K562 (cell line): ENCODE results near the gene FBXO36. TPM values are rescaled to one million over a fixed set of nuclear protein-coding genes. Genes with fewer than 3 reads are reported as not detected.
A peak's percentile ranks its signal among the peaks of the same experiment; 100 is the strongest.

ENCODE experiments used
- ATAC-seq: fragments of 200-7000 bp; cut with Tn5 transposase; 3 replicates; pipeline ENCODE4 v1.9.1; 2020; ENCODE audit warnings: moderate library complexity
- BruUV-seq: library from RNA; stranded (reverse); fragments of 400-500 nt; replicated peaks from 2 replicates; lab custom pipeline; 2021; lab: Mats Ljungman, UMichigan
- CTCF ChIA-PET: fragments of 300-600 bp; formaldehyde crosslinking; extraction: SDS; loops from one replicate; lab custom pipeline; 2021; ENCODE audit warnings: low intra/inter-chr PET ratio; lab: Yijun Ruan, JAX
- POLR2A ChIA-PET: fragments of 300-600, 350-650 bp; sonication (Branson Sonifier 250); formaldehyde crosslinking; extraction: SDS; loops from one replicate; lab custom pipeline; 2021; ENCODE audit warnings: antibody characterized with exemption, inconsistent platforms; lab: Yijun Ruan, JAX
- DNase-seq, 4 experiments: peaks; one replicate each; pipeline versions ENCODE4 v3.0.0 to v3.0.0-alpha.2; 2011 to 2018; ENCODE audit warnings: low spot score in 3 of 4, mixed read lengths in 3 of 4; ENCODE audit errors: extremely low read depth in 1 of 4
- FAIRE-seq: peaks from 2 replicates; lab custom pipeline; 2011; peaks lifted over from hg19 to GRCh38; lab: Jason Lieb, UNC
- H2AFZ ChIP-seq: 2 replicates; pipeline ENCODE4 v1.6.0; 2011; ENCODE audit warnings: low read depth, low read length, control low read depth, inconsistent platforms
- H3K27ac ChIP-seq: fragments of 200-600 bp; 3 replicates; pipeline ENCODE4 v1.8.0; 2011; ENCODE audit warnings: low read depth, mild to moderate bottlenecking, control low read depth, inconsistent platforms, low read length, moderate library complexity, mixed read lengths; ENCODE audit errors: extremely low read depth
- H3K27me3 ChIP-seq, 2 experiments: fragments of 300-600 bp in 1 of 2; 2 replicates in 1 of 2; 3 replicates in 1 of 2; pipeline versions ENCODE4 v1.6.0 to v1.8.0; 2011; ENCODE audit warnings: inconsistent platforms in 2 of 2, low read length in 2 of 2, mild to moderate bottlenecking in 1 of 2, mixed read lengths in 1 of 2, moderate library complexity in 1 of 2; ENCODE audit not compliant: control insufficient read depth in 2 of 2, insufficient read depth in 2 of 2
- H3K36me3 ChIP-seq: fragments of 300-600 bp; 3 replicates; pipeline ENCODE4 v1.8.0; 2011; ENCODE audit warnings: mild to moderate bottlenecking, low read length, inconsistent platforms; ENCODE audit not compliant: control insufficient read depth, insufficient read depth
- H3K4me1 ChIP-seq, 2 experiments: fragments of 200-600 bp in 1 of 2; replicated peaks in 1 of 2; 2 replicates in 1 of 2; 3 replicates in 1 of 2; pipeline versions ENCODE4 v1.5.1 to v1.8.0; 2011; ENCODE audit warnings: inconsistent platforms in 2 of 2, low read length in 2 of 2, mild to moderate bottlenecking in 1 of 2, mixed read lengths in 1 of 2, moderate library complexity in 1 of 2; ENCODE audit not compliant: control insufficient read depth in 2 of 2, insufficient read depth in 2 of 2
- H3K4me2 ChIP-seq: 2 replicates; pipeline ENCODE4 v1.6.1; 2011; ENCODE audit warnings: low read length, control low read depth, inconsistent platforms, mixed read lengths; ENCODE audit not compliant: insufficient read depth
- H3K4me3 ChIP-seq: fragments of 200-600 bp; sonication (generic), shearing (Covaris generic); 2 replicates; pipeline ENCODE4 v1.5.1; 2016; ENCODE audit warnings: control low read depth, inconsistent platforms
- H3K79me2 ChIP-seq: fragments of 200-600 bp; 3 replicates; pipeline ENCODE4 v1.8.0; 2011; ENCODE audit warnings: low read length, inconsistent platforms; ENCODE audit not compliant: control insufficient read depth, insufficient read depth
- H3K9ac ChIP-seq, 2 experiments: 2 replicates each; pipeline versions ENCODE4 v1.6.0 to v1.6.1; 2011; ENCODE audit warnings: low read depth in 2 of 2, low read length in 2 of 2, control low read depth in 1 of 2, inconsistent platforms in 1 of 2, mild to moderate bottlenecking in 1 of 2, mixed read lengths in 1 of 2; ENCODE audit not compliant: insufficient read depth in 1 of 2
- H3K9me1 ChIP-seq: one replicate; pipeline ENCODE4 v1.6.0; 2011; ENCODE audit warnings: inconsistent platforms, mild to moderate bottlenecking, low read length, moderate library complexity; ENCODE audit not compliant: control insufficient read depth, insufficient read depth
- H3K9me3 ChIP-seq: replicated peaks from 2 replicates; pipeline ENCODE4 v1.5.1; 2011; ENCODE audit warnings: low read depth, low read length, inconsistent platforms; ENCODE audit not compliant: control insufficient read depth, insufficient read depth
- H4K20me1 ChIP-seq: replicated peaks from 2 replicates; pipeline ENCODE4 v1.6.1; 2011; ENCODE audit warnings: low read length, inconsistent platforms, mixed read lengths; ENCODE audit not compliant: control insufficient read depth, insufficient read depth
- CBFA2T3 ChIP-seq: fragments of 450-650 bp; IDR thresholded peaks from 2 replicates; pipeline ENCODE4 v1.6.1; 2017
- DACH1 ChIP-seq: fragments of 450-650 bp; IDR thresholded peaks from 2 replicates; pipeline ENCODE4 v1.6.1; 2018; ENCODE audit not compliant: partially characterized antibody
- E2F6 ChIP-seq, 2 experiments: IDR thresholded peaks; 2 replicates each; pipeline ENCODE4 v1.6.1; 2011; ENCODE audit warnings: borderline replicate concordance in 1 of 2, control low read depth in 1 of 2, low read depth in 1 of 2, low read length in 1 of 2, mild to moderate bottlenecking in 1 of 2, mixed read lengths in 1 of 2, moderate library complexity in 1 of 2; ENCODE audit not compliant: insufficient read depth in 1 of 2, insufficient read length in 1 of 2, poor library complexity in 1 of 2, severe bottlenecking in 1 of 2; ENCODE audit errors: extremely low read depth in 1 of 2
- EP300 ChIP-seq: IDR thresholded peaks from 2 replicates; pipeline ENCODE4 v1.6.1; 2012; ENCODE audit warnings: low read length, improper control_type of control experiment
- FOSL1 ChIP-seq: fragments of 200-800 bp; sonication (Bioruptor generic); conservative IDR thresholded peaks from 2 replicates; pipeline ENCODE4 v1.6.1; 2016; ENCODE audit warnings: missing genetic modification characterization, missing compliant biosample characterization
- HES1 ChIP-seq: fragments of 450-650 bp; IDR thresholded peaks from 2 replicates; pipeline ENCODE4 v1.6.1; 2016; ENCODE audit warnings: low read depth, mild to moderate bottlenecking, moderate library complexity
- JUND ChIP-seq, 2 experiments: IDR thresholded peaks; 2 replicates in 1 of 2; 3 replicates in 1 of 2; pipeline ENCODE4 v1.6.1; 2011; ENCODE audit warnings: borderline replicate concordance in 2 of 2, low read depth in 2 of 2, low read length in 2 of 2, improper control_type of control experiment in 1 of 2, missing biosample characterization in 1 of 2, missing genetic modification characterization in 1 of 2, missing genetic modification reagents in 1 of 2
- KDM1A ChIP-seq, 2 experiments: fragments of 450-650 bp; IDR thresholded peaks; 2 replicates each; pipeline ENCODE4 v1.6.1; 2016; ENCODE audit warnings: mild to moderate bottlenecking in 2 of 2
- PRDM10 ChIP-seq: fragments of 450-650 bp; IDR thresholded peaks from 2 replicates; pipeline ENCODE4 v1.6.1; 2018; ENCODE audit not compliant: partially characterized antibody
- RCOR1 ChIP-seq, 2 experiments: IDR thresholded peaks; 2 replicates each; pipeline ENCODE4 v1.6.1; 2012; ENCODE audit warnings: low read depth in 2 of 2, low read length in 2 of 2, borderline replicate concordance in 1 of 2, improper control_type of control experiment in 1 of 2
- SLC30A9 ChIP-seq: fragments of 250-450 bp; sonication (Bioruptor Pico); IDR thresholded peaks from 2 replicates; pipeline ENCODE4 v1.8.0; 2022; ENCODE audit warnings: mild to moderate bottlenecking, moderate library complexity
- TFAP4 ChIP-seq: sonication (generic); formaldehyde crosslinking; IDR thresholded peaks from 2 replicates; pipeline ENCODE4 v1.8.0; 2022; ENCODE audit warnings: missing genetic modification reagents, mild to moderate bottlenecking, moderate library complexity, borderline replicate concordance
- ZNF224 ChIP-seq: sonication (generic); formaldehyde crosslinking; IDR thresholded peaks from 2 replicates; pipeline ENCODE4 v1.8.0; 2022; ENCODE audit warnings: mild to moderate bottlenecking, missing genetic modification reagents
- WGBS: fragments of 100-300 bp; shearing (Covaris generic); methylation state at CpG from one replicate; pipeline ENCODE4 v1.1.6; 2016; ENCODE audit warnings: low coverage, mixed read lengths; ENCODE audit not compliant: insufficient coverage; ENCODE audit errors: missing lambda C conversion rate; 5-methylcytosine and 5-hydroxymethylcytosine counted together
- in situ Hi-C: fragments of 300-500 bp; cut with MboI; formaldehyde crosslinking; loops from 4 replicates; pipeline ENCODE4 v1.15.0; 2018; ENCODE audit warnings: inconsistent platforms, mixed read lengths
- intact Hi-C: fragments of 100-400 bp; cut with micrococcal nuclease; formaldehyde crosslinking; loops from 2 replicates; pipeline ENCODE4 v1.14.2; 2022
- polyA plus RNA-seq, 8 experiments: library from polyadenylated mRNA; depleted of rRNA in 4 of 8; stranded (reverse) in 5 of 8; unstranded in 3 of 8; fragments of >200 nt; fragmentation: Nextera tagmentation in 2 of 8; fragmentation: Illumina TruSeq in 1 of 8; extraction: Ambion mirVana in 2 of 8; extraction: Trizol in 1 of 8; gene quantifications; 2 replicates each; pipeline versions ENCODE4 v1.2.1 to v1.2.3, GENCODE V29; 2011 to 2014; ENCODE audit warnings: inconsistent platforms in 1 of 8, missing spikeins in 1 of 8
- total RNA-seq, 7 experiments: library from RNA; depleted of rRNA in 6 of 7; stranded (reverse); fragments of >200 nt in 6 of 7; fragmentation: Illumina TruSeq in 2 of 7; extraction: Trizol in 2 of 7; gene quantifications; 2 replicates each; pipeline versions ENCODE4 v1.2.1 to v1.2.3, GENCODE V29; 2011 to 2021; ENCODE audit warnings: low replicate concordance in 1 of 7

The FBXO36 gene
- total and polyA plus RNA-seq, 9 of the 15 experiments (the other 6 are each of a cell fraction or from before 2014, with no cell fraction given) = 0.40 to 0.91 (median 0.58) TPM

GRCh38 chr2:229980431-229981184, 58.3 kb downstream of the FBXO36 start:
- peak overlapping the region; percentile 11; the same call in 1 of the 2 replicates for H3K4me3 ChIP-seq
- no peaks in the 10 kb centered on the region for H4K20me1 ChIP-seq
- ATAC-seq (peak; percentile 88), FAIRE-seq (peak; percentile 54), DNase-seq (peak; percentile 9 to 64 (median 26))
- H3K4me2 ChIP-seq = peak overlapping the region; percentile 46
- ChIA-PET POLR2A (interaction anchor here (0.5 to 0.9 kb wide), 2 partner anchors 9 to 45 kb away, joined by 3 to 4 read pairs; no protein-coding TSS in a partner anchor), CTCF (no interaction called here)
- no peaks in the 10 kb centered on the region for H3K9me3 ChIP-seq
- TF ChIP-seq KDM1A (IDR thresholded peaks at IDR 0.05) (0 out of 4 replicates have a peak, but pooled peaks of 1 of the 2 experiments have one; percentile 18), DACH1 (peak; percentile 72), HES1 (no peak), RCOR1 (IDR thresholded peaks at IDR 0.05; ENCODE audit: borderline replicate concordance in 1 of 2, low read depth in 2 of 2, low read length in 2 of 2) (peak in 1 of 2 experiments; percentile 8; a peak in 1 of 4 replicates), SLC30A9 (CRISPR knock-in tag) (no peak), EP300 (no peak), FOSL1 (peak; percentile 65), E2F6 (IDR thresholded peaks at IDR 0.05; ENCODE audit: borderline replicate concordance in 1 of 2, extremely low read depth in 1 of 2, insufficient read depth in 1 of 2, insufficient read length in 1 of 2, low read depth in 1 of 2, low read length in 1 of 2, poor library complexity in 1 of 2, severe bottlenecking in 1 of 2) (peak in 1 of 2 experiments; percentile 18), PRDM10 (peak; percentile 21), JUND (IDR thresholded peaks at IDR 0.05; ENCODE audit: borderline replicate concordance, low read depth, low read length) (peak; percentile 65; the same call in 1 of the 2 replicates), JUND (tag; IDR thresholded peaks at IDR 0.05; ENCODE audit: borderline replicate concordance, low read depth, low read length) (peak; percentile 58; the same call in 2 of the 3 replicates), ZNF224 (CRISPR knock-in tag) (no peak), TFAP4 (CRISPR knock-in tag) (peak; percentile 49), CBFA2T3 (peak; percentile 31; the same call in 1 of the 2 replicates)
- peak overlapping the region; percentile 64 for H2AFZ ChIP-seq
- WGBS = 0% methylated on average over 5 of the region's 7 CpGs
- peak overlapping the region in 1 of 2 experiments; percentile 6; a peak in 1 of 4 replicates for H3K9ac ChIP-seq
- H3K27ac ChIP-seq = peak overlapping the region; percentile 40; the same call in 1 of the 3 replicates
- H3K27me3 ChIP-seq = no peaks in the 10 kb centered on the region
- no peaks in the 10 kb centered on the region for H3K36me3 ChIP-seq
- H3K9me1 ChIP-seq = no peaks in the 10 kb centered on the region
- H3K4me1 ChIP-seq = peaks cover 9 to 10% of the 10 kb centered on the region in 2 experiments; a peak in 3 of 5 replicates
- no peaks in the 10 kb centered on the region for H3K79me2 ChIP-seq
- BruUV-seq = no TSS peak
- in situ Hi-C loops (no loop called here), intact Hi-C loops (no loop called here)
